Activated gamma-delta T cell treated with Interleukin-2 at 50 U/mL for 16 hours (primary cell): ENCODE results near the gene EIF2S1.
"Not testable (repeated sequence)": the region's sequence is repeated elsewhere in the genome, so short reads cannot be mapped to it uniquely, and the experiment has no call there.

Experiments
- DNase-seq: peaks from one replicate; pipeline ENCODE4 v3.0.0-alpha.2; 2020

Gene EIF2S1

DNA sequence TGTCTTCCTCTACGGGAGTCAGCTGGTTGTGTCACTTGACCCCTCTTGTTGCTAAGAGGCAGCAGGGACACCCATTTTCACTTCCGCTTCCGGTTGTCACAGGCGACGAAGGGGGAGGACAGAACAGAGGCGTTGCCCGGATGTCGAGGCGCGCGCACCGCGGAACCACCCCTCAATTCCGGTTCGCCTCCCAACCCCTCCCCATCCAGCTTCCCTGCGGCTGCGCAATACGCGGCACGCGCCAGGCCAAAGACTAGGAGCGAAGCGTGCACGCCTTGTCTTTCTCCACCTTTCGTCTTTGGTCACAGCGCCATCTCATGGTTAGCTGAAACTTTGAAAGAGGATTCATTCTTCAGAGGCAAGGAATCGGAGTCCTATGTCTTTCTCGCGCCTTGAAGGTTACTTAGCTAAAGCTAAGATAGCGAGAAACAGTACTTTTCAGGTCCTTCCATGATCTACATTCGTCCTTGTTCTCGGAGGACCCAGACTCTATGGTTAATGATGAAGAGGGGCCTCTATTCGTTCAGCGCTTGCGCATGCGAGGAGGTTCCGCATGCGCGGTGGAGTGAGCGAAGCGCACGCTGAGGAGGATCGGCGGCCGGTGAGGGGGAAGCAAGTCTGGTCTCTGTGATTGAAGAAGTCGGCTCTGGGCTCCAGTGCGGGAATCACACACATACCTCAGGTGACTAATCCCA, at the start of gene EIF2S1, which contains the start of gene ATP6V1D:
Gene EIF2S1, plus strand, starts transcription at position 554 of the 695 bp plus-strand sequence. CDS start 4,440 bp downstream, outside the sequence.
Gene ATP6V1D, minus strand, starts transcription at position 30 of the 695 bp plus-strand sequence. CDS start 106 bp downstream, outside the sequence.
- DNase-seq, result peak; percentile 100

DNA sequence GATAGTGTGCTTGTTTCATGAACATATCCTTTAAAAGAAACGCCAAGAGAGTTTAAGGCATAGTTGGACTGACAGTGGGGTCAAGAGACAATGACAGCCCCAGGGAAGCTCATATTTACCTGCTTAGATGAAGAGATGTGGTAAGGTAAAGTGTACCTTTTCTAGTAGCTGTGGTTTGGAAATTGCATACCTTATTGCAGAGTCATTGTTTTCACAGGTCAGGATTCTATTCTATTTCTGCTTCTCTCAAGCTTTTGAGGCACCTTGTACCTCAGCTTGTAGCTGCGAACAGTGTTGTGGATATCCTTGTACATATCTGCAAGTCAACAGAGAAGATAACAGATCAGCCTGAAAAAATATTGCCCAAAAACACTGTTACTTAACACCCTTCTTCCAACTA, 48.3 kb upstream of the EIF2S1 start:
- no peak for DNase-seq

DNA sequence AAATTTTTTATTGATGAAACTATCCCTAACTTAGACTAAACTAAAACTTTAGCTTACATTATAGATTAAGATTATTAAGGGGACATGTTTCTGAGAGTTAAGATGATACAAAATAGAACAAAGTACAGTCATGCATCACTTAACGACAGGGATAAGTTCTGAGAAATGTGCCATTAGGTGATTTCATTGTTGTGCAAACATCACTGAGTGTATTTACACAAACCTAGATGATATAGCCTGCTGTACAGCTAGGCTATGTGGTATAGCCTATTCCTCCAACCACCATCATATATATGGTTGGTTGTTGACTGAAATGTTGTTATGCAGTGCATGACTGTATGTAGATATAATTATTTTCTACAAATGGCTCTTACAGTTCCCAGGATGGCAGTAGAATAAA, 47.0 kb upstream of the EIF2S1 start:
- no peak for DNase-seq

- DNase-seq, result no peak
Observed at GRCh38 chr14:67317822-67318221, 42.3 kb upstream of the EIF2S1 start.

- no peak for DNase-seq
Observed at GRCh38 chr14:67319142-67319541, 41.0 kb upstream of the EIF2S1 start.

- not testable (repeated sequence) for DNase-seq
Observed at GRCh38 chr14:67329666-67330065, 30.5 kb upstream of the EIF2S1 start.

GRCh38 chr14:67331368-67332125, 28.6 kb upstream of the EIF2S1 start:
- no peak for DNase-seq

DNA sequence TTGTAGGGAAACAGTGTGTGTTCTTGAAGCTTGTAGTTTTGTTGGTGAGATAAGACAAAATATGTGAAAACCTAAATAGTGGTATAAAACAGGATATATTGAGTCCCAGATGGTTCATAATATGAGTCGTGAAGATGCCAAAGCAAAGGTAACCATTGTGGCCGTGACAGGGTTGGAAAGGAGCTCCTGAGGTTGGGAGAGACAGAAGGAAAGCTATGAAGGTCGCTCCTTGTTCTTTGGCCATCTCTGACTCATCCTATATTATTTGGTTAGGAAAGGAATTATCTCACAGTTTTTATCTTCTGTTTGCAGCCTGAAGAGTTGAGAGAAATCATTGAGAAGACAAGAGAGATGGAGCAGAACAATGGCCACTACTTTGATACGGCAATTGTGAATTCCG, 27.7 kb upstream of the EIF2S1 start:
- no peak for DNase-seq

- no peak for DNase-seq
Observed at GRCh38 chr14:67335781-67336180, 24.3 kb upstream of the EIF2S1 start.

- not testable (repeated sequence) for DNase-seq
Observed at GRCh38 chr14:67341231-67341630, 18.9 kb upstream of the EIF2S1 start.

GRCh38 chr14:67343601-67344230, 16.4 kb upstream of the EIF2S1 start:
- no peak for DNase-seq

- DNase-seq, result no peak
Observed at GRCh38 chr14:67345583-67345982, 14.5 kb upstream of the EIF2S1 start.

DNA sequence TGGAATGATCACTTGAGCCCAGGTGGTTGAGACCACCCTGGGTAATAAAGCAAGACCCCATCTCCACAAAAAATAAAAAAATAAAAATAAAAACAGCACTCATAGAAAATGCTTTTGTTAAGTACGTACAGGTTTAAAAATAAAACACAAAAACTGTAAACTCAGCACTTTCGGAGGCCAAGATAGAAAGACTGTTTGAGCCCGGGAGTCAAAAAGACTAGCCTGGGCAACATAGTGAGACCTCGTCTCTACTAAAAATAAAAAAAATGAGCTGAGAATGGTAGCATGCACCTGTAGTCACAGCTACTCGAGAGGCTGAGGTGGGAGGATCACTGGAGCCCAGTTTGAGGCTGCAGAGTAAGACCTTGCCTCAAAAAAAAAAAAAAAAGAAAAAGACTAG, 8.1 kb upstream of the EIF2S1 start:
- DNase-seq, result no peak

- no peak for DNase-seq
Observed at GRCh38 chr14:67357186-67357968, 2.8 kb upstream of the EIF2S1 start.

- no peak for DNase-seq
Observed at GRCh38 chr14:67357969-67358354, 2.2 kb upstream of the EIF2S1 start.

DNA sequence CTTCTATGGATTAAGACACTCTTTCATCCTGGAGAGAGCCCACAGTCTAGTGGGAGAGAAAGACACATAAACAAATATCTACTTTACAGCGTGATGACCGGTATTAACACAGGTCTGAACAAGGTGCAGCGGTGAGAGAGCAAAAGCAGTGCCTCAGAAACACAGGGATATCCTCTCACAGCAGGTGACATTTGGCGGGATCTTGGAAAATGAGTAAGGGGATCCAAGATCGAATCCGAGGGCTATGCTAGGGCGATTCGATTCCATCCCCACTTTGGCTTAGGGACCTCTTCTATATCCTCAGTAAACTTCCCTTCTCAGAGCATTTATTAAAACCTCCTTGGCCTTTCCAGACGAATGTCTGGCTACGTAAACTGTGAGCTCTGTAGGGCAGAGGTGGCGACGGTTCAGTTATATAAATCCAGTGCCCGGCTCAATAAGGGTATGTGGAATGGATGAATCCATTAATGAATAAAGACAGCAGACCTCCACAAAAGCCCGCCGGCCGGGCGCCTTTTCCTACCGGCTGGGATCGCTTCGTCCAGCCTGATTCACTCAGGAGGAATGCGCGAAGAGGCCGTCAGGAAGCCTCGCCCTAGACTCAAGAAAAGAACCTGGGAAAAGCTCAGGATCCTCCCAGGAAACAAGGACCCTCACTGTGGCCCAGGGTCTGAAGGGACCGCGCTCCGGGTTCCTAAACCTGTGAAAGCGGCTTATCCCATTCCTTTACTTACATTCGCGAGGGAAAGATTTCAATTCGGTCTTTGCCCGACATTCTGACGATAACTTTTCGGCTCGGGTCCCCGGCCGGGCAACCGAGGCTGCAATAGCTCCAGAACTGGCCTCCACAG, 979 bp upstream of the EIF2S1 start:
- no peak for DNase-seq

DNA sequence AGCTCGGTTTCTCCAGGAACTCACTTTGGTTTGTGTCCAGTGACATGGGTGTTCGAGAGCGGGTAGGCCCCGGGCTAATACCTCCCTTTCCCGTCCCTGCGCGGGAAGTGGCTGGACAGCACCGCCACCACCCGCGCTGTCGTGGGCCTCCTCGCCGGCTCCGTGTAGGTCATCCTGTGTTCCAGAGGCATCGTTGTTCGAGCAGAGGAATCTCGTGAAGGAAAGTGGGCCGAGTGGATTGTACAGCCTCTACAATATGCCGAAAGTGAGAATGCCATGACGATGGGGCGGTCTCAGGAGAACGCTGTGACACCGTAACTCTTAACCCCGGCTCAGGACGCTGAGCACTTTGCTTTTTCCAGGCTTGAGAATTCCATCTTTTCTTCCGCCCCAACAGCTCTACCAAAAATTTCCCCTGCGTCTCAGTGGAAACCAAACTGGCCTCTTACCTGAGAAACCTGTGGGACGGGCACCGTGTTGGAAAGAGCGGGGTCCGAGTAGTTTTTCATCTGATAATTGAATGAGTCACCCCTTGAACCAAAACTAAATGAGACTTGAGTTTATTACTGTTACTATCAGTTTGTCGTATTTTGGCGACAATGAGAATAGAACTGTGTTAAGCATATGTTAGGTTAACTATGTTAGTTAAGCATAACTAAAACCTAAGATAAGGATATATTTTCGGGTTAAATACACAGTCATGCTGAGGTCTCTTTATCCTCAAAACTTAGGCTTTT, 510 bp downstream of the EIF2S1 start:
- DNase-seq, result no peak

DNA sequence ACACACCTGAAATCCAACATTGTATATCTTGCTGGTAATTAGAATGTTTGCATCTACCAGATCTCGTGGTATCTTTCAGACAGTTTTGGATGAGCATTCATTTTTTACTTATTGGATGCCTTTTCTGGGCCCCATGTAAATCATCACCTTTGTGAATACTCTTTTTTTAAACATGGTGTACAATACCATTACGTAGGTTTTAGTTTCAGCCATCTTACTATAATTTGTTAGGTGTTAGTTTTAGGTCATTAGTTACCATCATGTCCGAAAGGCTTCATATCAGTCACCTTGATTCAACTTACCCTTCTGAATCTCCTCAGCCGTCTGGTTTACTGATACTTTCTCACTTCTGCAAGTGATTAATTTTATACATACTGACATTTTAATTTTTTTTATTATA, 5.3 kb downstream of the EIF2S1 start:
- DNase-seq, result no peak

DNA sequence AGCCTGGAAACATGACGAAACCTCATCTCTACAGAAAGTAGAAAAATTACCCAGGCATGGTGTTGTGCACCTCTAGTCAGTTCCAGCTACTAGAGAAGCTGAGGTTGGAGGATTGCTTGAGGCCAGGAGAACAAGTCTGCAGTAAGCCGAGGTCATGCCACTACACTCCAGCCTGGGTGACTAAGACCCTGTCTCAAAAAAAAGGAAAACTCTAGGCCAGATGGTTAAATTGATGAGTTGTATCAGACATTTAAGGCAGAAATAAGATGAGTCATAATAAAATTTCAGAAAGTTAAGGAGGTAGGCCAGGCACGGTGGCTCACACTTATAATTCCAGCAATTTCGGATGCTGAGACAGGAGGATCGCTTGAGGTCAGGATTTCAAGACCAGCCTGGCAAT, 10.7 kb downstream of the EIF2S1 start:
- DNase-seq, result no peak

DNA sequence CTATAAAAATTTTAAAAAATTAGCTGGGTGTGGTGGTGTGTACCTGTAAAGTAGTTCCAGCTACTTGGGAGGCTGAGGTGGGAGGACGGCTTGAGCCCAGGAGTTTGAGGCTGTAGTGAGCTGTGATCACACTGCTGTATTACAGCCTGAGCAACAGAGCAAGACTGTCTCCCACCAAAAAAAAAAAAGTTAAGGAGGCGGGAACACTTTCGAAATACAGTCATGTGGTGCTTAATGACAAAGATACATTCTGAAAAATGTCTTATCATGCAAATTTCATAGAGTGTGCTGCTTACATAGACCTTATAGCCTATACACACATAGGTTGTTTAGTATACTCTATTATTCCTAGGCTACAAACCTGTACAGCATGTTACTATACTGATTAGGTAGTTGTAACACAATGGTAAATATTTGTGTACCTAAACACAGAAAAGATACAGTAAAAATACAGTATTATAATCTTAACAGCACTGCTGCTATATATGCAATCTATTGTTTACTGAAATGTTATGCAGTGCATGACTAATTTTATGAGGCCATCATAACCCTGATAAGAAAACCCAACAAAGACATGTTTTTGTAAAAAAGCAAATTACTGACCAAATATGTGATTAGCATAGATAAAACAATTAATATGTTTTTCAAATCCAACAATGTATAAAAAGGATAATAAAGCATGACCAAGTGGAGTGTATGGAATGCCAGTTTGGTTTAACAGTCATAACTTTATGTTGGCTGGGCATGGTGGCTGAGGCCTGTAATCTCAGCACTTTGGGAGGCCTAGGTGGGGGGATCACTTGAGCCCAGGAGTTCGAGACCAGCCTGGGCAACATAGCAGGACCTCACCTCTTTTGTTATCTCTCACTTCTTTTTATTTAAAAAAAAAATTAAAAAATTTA, 11.4 kb downstream of the EIF2S1 start:
- no peak for DNase-seq
